ENCODE data around the gene TUBA4A.

- TF ChIP-seq, protein P1, sequence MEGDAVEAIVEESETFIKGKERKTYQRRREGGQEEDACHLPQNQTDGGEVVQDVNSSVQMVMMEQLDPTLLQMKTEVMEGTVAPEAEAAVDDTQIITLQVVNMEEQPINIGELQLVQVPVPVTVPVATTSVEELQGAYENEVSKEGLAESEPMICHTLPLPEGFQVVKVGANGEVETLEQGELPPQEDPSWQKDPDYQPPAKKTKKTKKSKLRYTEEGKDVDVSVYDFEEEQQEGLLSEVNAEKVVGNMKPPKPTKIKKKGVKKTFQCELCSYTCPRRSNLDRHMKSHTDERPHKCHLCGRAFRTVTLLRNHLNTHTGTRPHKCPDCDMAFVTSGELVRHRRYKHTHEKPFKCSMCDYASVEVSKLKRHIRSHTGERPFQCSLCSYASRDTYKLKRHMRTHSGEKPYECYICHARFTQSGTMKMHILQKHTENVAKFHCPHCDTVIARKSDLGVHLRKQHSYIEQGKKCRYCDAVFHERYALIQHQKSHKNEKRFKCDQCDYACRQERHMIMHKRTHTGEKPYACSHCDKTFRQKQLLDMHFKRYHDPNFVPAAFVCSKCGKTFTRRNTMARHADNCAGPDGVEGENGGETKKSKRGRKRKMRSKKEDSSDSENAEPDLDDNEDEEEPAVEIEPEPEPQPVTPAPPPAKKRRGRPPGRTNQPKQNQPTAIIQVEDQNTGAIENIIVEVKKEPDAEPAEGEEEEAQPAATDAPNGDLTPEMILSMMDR (IDR thresholded peaks at IDR 0.05) = peak; percentile 94 to 98 (median 95)
- TF ChIP-seq EP300 (IDR thresholded peaks at IDR 0.05) = no peak
These were observed 24.3 kb upstream of the TUBA4A start for GRCh38 chr2:219277703-219278654.
